Tongue (tissue), 2 donors: Measurements from ENCODE around the gene SORT1. TPM values are rescaled to one million over a fixed set of nuclear protein-coding genes. Genes with fewer than 3 reads are reported as not detected.
"Not testable (repeated sequence)": the region's sequence is repeated elsewhere in the genome, so short reads cannot be mapped to it uniquely, and the experiment has no call there.

ENCODE experiments used
- DNase-seq: peaks from one replicate; pipeline ENCODE4 v3.0.0-alpha.2; 2015
- total RNA-seq: library from RNA; depleted of rRNA; stranded (reverse); fragments of >200 nt; gene quantifications from one replicate; pipeline ENCODE4 v1.2.3, GENCODE V29; 2014

SORT1 gene
- total RNA-seq, 1 donor from 2014 or later: 30.6 TPM

DNA sequence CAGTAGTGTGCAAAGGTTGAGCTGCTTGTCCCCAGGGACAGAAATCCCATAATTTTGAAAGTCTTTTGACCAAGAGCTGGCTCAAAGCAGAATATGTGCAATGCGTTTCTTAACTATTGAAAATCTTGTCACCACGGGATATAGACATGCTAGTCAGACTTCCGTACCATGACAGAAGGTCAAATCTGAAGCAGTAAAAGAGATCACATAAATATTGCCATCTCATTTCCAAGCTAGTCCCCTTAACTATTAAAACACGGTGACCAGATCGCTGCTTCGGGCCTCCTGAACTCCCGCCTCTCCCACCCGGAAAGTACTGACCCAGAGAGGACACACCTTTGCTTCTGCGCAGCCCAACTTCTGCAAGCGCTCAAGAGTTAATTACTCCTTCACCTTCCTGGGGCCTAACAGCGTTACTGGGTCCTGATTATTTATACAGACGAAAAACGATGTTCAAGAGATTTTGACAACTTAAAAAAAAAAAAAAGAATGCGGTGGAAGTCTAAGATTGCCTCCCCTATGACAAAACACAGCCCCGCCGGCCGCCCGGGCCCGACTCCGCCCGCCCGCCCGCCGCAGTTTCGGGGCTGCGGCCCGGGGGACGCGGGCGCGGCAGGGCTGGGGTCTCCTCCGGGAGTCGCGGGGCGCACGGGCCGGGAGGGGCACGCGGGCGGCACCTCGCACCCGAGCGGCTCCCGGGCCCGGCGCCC is 692 bp downstream of the SORT1 start:
- no peak for DNase-seq

DNA sequence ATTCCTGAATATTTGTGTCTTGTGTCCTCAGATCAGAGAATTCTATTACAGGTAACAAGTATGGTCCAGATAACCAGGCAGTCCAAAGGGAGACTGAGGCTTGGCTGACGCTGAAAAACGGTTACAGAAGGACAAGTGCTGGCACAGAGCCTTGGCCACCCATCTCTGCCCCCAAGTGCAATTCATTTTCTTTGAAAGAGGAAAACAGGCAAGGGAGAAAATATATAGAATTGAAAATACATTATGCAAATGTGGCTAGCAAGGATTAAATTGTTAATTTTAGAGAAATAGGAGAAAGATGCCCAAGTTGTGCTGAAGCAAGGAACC is 1.2 kb downstream of the SORT1 start:
- DNase-seq: no peak

DNA sequence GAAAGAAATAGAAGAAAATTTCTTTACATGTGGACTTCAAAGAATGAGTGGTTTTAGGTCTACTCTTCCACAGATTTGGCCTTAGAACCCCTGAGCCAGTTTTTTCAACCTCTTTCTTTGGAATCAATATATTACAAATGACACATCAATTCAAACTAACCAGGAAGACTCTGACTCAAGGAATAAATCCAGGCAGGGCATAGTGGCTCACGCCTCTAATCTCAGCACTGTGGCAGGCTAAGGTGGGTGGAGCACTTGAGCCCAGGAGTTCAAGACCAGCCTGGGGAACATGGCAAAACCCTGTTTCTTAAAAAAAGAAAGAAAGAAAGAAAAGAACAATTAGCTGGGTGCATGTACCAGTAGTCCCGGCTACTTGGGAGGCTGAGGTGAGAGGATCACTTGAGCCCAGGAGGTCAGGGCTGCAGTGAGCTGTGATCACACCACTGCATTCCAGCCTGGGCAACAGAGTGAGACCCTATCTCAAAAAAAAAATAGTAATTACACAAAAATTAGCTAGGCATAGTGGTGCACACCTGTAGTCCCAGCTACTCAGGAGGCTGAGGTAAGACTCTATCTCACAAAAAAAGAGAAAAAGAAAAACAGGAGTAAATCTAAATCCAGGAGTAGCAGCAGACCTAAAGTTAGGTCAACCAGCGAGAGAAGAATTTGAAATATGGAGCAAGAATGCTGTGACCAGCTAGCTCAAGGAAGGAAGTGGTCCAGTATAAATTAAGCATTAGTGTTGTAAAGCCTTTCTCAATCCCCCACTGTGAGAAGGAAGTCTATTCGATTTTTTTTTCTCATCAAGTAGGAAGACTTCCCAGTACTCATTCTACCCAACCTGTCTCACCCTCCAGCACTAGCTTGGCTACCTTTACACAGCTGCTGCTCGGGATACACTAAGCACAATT is 1.9 kb downstream of the SORT1 start:
- no peak for DNase-seq

DNA sequence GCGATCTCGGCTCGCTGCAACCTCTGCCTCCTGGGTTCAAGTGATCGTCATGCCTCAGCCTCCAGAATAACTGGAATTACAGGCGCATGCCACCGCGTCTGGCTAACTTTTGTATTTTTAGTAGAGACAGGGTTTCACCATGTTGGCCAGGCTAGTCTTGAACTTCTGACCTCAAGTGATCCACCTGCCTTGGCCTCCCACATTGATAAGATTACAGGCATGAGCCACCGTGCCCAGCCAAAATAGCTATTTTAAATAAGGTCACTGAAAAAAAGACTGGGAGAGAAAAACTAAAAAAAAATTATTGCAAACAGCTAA is 2.5 kb downstream of the SORT1 start:
- not testable (repeated sequence) for DNase-seq

DNA sequence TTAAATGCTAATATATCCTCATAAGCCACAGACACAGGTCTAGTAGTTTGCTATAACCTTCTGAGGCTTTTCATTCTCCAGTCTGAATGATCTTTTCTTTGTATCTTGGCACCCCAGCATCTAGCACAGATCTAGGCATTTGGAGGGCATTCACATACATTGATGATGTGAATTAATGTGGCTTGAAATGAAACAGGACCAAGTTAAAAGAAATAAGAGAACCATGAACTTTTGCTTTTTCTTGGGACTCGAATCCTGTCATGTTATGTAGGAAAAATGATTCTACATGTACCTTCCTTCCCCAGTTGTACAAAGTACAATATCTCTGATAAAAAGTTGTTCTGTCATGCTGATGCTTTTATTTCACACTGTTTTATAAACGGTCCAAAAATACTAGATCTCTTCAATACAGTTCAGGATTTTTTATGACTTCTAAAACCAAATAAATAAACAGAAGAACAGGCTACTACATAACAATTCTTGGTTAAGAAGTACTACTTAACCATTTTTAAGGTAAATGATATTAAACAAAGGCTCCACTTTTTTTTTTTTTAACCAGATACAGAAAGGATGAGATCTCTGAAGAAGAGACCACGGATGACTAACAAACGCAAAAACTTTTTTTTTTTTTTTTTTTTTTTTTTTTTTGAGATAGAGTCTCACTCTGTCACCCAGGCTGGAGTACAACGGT is 3.0 kb downstream of the SORT1 start:
- no peak for DNase-seq

DNA sequence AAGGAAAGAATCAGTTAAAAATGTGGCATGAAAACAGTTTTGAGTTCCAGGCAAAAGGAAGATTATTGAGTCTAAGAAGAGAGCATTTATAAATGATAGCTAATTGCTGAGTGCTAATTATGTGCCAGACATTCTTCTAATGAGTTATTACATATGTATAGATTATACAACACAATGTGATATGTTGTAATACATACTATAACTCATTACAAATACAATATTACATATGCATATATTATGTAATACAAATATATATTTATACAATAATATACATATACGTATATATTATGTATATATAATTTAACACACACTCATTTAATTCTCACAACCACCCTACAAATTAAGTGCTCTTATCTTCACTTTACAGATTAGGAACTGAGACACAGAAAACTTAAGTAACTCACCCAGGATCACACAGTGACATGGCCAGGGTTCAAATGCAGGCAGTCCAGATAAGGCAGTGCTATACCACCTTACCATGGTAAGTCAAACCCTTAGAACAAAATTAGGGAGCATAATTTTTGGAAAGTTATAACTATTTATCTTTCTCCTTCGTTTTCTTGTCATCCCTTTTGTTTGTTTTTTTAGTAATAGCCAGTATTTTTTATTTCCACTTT is 4.0 kb downstream of the SORT1 start:
- DNase-seq: no peak

DNA sequence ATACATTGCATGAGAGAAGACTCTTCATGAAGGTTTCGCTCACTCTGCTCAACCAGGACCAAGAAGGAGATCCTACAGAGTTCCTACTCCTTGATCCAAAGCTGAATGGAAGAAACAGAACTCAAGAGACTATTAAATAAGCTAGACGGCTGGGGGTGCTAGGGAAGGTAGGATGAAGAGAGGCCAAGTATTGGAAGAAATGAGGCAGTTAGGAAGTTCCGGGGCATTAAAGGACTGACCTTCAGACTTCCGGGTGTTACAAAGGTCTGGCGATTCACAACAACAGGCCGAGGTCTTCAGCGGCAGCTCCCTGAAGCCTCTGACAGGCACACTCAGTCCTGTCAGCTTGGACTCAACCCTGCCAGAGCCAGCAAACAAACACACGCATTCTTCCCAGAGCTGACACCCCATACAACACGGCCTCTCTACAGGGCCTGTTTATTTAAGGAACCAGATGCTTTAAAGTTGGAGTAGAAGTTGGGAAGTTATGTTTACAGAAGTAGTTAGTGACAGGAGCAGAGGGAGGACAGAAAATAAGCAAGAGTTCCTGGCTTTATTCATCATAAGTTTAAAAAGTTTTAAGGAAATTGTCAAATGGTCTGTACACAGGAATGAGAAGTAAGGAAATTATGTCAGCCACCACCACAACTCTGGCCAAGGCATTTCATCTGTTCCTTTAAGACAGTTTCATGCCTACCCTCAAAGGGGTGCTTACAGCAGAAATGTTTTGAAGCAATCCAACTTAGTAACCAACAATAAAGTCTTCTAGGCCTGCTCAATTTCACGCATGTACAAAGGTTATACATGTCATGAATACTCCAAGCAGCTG is 4.7 kb downstream of the SORT1 start:
- peak; percentile 77 for DNase-seq

DNA sequence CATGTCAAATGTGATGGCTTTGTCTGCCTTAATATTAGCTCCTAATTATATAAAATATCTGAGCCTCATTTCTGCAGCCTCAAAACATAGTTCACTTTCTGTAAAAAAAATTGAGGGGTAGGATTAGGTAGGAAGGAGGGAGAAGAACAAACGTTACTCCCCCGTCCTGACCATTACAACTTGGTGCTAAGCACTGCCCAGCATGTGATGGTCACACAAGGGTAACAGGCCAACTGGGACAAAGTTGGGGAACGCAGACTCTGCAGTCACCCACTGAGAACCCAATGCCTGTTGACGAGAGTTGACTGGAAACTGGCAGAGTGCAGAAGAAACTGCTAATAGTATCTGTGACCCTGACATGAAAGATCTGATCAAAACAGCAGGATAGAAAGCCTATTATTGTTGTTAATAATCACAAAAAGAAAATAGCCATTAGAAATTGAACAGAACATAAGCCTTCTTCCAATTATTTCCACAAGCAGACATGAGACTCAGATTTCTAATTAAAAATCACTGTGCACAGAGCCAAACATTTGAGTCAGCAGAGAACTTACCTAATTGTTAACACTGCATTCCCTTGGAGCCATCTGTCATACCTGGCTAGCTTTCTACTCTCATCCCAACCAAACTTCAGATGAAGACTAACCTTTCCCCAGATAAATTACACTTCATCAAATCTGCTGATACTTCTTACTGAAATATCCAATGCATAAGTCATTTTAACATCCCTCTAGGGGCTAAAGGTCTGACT is 5.5 kb downstream of the SORT1 start:
- no peak for DNase-seq

DNA sequence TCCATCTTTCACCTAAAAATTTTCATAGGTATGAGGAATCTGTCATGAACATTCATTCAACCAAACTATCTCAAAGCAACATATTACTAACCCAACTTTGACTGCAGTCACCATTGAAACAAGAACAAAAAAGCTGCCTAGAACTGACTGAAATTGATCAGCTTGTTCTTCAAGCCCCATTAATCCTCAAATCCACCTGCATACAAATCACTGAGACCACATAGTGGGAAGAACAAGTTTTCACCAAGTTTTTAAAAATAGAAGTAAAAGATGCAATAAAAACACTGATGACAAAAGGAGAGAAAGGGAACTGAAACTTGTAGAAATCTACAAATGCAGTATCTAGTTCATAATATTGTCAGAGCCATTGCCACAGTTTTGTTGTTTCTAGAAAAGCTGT is 6.1 kb downstream of the SORT1 start:
- DNase-seq: no peak

DNA sequence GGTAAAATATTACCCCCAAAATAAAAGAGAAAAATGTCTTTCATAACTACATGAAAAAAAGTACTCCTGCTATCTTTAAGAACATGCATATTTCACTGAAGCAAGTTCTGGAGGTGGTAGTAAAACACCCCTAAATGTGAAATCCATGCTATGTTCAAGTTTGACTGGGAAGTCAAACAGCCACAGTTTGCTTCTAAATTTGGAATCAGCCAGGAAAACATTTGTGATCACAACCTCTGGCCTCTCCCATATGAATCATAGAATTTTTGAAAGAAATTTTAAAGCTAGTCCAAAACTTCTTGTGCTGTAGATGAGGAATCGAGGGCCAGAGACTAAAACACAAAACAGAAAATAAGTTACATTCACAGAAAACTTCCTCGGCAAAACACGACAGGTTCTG is 6.6 kb downstream of the SORT1 start:
- DNase-seq: no peak

DNA sequence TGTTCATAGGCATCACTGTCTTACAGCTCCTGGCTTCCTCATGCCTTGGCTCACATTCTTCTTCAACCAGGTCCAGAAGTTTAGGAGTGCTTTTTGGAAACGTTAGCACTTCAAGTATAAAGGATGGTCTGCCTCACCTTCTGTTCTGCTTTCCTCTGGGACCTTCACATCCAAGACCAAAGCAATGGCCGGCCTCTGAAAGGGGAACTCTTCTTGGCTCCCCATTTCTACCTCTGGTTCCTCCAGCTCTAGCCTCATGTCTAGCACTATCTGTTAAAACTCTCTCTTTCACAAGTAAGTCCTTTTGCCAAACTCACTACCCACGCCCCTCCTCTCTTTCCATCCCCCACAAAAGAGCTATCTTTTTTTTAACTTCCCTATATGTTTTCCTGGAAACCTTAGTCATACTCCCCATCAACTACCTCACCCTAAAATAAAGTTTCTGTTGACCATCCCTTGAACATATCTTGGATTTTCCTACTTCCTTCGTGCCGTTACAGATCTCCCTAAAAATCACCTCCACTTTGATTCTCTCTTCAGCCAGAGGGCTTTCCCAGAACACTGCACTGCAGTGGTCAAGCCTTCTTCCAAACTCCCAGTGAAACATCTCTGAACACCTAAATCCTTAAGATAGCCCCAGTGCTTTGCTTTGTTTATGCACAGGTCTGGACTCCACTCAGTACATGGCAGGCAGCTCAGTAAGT is 7.9 kb downstream of the SORT1 start:
- no peak for DNase-seq

DNA sequence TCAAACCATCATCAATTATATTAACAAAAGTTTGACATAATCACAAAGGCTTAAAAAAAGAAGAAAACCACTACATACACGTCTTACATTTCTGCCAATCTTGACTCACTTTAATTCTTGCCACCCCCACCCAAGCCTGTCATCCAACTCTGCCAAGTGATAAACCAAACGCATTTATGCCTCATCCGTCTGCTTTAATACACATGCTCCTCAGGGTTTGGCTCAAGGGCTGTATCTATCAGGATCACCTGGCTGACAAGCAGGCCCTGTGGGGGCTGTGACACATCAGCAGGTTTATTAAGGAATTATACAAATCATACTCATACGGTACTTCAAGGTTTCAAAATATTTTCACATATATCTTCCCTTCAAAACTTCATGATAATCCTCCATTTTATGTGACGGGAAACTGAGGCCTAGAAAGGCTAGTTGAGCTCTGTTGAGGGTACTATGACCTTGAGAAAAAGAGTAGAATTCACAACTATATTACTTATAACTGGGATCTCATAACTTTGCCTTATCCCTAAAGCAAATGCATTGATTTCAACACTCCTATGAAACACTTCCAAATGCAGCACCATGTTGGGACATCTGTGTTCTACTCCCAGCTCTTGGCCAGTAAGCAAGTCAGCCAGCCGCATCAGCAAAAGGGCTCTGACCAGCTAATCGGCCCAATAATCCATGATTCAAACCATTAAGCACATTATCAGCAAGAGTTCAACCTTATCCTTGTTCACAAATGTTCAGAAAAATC is 8.7 kb downstream of the SORT1 start:
- no peak for DNase-seq

DNA sequence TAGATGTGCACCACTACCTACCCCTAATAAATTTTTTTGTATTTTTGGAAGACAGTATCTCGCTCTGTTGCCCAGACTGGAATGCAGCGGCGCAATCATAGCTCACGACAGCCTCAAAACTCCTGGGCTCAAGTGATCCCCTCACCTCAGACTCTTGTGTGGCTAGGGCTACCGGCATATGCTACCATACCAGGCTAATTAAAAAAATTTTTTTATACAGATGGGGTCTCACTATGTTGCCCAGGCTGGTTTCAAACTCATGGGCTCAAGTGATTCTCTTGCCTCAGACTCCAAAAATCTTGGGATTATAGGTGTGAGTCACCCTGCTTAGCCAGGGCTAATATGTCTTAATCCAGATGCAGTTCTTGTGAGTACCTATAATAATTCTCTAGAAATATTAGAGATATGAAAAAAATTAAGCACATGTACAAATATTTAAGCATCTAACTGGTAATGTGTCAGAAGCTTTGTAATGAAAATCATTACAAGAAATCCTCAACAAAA is 9.5 kb downstream of the SORT1 start:
- DNase-seq: no peak

DNA sequence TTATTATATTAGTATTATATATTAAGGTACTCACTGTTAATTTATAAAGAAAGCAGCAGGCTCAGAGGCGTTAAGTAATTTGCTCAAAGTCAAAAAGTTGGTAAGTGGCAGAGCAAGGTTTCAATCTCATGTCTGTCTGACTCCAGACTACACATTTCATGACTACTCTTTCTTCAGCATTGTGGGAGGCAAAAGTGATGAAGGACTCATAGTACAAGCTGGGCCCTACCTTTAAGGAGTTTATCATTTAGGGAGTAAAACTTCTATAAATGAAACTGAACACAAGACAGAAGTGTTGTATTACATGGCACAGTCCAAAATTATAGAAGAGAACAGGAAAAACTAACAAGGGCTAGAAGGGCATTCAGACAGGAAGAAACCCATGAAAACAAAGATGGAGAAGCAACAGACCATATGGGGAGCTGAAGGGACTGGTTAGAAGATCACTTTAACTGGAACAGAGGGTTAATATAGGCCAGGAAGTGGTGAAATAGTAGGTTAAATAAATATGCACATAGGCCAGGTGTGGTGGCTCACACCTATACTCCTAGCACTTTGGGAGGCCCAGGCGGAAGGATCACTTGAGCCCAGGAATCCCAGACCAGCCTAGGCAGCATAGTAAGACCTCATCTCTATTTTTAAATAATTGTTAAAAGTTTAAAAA is 11.5 kb downstream of the SORT1 start:
- DNase-seq: no peak

DNA sequence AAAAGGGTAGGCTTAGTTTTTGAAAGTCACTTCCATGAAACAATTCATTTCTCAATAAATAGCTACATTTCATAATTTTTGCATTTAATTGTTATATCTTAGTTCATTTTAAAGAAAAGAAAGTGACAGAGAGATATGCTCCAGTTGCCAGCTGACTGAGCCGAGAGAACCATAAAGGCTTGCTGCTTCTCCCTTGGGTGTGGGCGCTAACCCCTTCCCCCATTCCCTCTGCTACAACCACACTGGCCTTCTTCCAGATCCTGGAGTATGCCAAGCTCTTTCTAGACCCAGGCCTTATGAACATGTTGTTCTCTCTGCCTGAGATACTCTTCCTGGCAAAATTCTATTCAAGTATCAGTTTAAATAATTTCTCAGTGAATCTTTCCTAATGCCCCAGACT is 12.3 kb downstream of the SORT1 start:
- DNase-seq: no peak

DNA sequence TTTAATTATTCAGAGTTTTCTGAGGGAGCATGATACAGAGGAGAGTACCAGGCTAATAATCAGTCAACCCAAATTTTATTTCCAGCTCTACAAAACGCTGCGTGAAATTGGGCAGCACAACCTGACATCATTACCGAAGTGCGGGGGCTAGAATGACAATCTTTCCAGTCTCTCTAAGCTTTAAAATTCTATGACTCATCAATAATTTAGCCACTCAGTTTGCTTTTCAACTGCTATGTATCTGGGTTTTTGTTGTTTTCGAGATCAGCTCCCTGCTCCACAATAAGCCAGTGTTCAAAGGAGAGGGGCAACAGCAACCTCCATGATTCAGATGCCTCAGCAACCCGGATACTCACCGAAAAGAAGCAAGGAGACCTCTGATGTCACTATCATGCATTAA is 13.9 kb downstream of the SORT1 start:
- DNase-seq: no peak

DNA sequence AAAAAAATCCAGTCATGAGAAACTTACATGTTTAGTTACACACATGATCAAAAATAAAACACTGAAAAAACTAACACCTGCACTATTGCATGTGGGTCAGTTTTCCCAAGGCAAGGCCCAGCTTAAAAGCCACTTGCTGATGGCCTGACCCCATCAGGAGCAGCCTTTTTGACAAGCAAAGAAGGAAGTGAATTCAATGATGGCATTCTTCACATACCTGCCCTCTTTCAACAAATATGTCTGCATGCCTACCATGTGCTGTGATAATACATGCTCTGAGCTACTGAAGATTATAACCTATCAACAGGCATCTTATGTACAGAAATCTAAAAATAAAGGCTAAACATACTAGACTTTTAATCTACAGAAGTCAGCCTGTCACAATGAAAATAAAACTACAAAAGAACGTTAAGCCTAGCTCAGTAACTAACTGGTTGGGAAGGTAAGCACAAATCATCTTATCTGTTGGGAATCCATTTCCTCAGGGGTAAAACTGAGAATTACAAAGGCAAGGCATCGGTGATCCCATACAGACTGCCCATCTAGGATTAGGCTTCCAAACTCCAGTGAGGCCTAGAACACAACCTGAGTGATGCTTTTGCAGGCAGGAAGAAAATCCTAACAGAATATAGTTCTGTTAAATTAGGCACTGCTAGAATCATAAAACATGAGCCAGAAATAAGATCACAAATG is 14.5 kb downstream of the SORT1 start:
- no peak for DNase-seq

DNA sequence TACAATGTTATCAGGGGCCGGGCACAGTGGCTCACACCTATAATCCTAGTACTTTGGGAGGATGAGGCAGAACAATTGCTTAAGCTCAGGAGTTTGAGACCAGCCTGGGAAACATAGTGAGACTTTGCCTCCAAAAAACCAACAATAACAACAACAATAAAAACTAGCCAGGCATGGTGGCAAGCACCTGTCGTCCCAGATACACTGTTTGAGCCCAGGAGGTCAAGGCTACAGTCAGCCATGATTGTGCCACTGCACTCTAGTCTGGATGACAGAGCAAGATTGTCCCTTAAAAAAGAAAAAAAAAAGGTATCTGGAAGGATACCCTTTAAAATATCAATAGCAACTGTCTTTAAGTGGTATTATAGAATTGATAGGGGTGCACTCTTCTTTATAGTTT is 16.1 kb downstream of the SORT1 start:
- no peak for DNase-seq
